ENCODE results near the gene C16orf92. TPM values are rescaled to one million over a fixed set of nuclear protein-coding genes. Genes with fewer than 3 reads are reported as not detected.
"Not testable (repeated sequence)": the region's sequence is repeated elsewhere in the genome, so short reads cannot be mapped to it uniquely, and the experiment has no call there.

C16orf92 gene
- polyA plus RNA-seq, 1 donor from 2014 or later: not detected

GRCh38 chr16:30025156-30025555, 2.2 kb downstream of the C16orf92 start:
- Mint-ChIP-seq H3K9me3 (no peaks in the 10 kb centered on the region), H3K4me3 (no peak overlapping the region), H3K27me3 (peaks cover 36% of the 10 kb centered on the region), H3K4me1 (peaks cover 0 to 5% (median 4%) of the 10 kb centered on the region in 3 donors), H3K36me3 (peaks cover 1% of the 10 kb centered on the region), H3K27ac (no peak overlapping the region)

DNA sequence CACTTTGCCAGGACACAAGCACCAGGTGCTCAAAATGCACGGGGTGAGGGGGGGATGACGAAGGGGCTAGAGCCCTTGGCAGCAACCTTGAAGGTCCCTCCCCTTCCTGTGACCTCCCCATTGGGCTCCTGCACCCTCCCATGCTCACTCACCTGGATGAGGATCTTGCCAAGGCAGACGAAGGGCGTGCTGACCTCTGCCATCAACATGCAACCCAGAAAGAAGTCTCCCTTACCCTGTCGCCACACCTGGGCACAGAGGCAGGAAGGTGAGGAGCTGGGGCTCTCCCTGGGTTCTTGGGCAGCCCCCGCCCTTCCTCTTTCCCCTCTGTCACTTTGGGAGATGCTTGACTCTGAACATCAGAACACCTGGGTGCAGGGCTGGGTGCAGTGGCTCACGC, 2.6 kb downstream of the C16orf92 start:
- H3K27ac Mint-ChIP-seq: no peak overlapping the region
- H3K4me3 Mint-ChIP-seq: no peak overlapping the region
- peaks cover 0 to 7% (median 4%) of the 10 kb centered on the region in 3 donors for H3K4me1 Mint-ChIP-seq
- peaks cover 38% of the 10 kb centered on the region for H3K27me3 Mint-ChIP-seq
- peaks cover 1% of the 10 kb centered on the region for H3K36me3 Mint-ChIP-seq
- no peaks in the 10 kb centered on the region for H3K9me3 Mint-ChIP-seq

DNA sequence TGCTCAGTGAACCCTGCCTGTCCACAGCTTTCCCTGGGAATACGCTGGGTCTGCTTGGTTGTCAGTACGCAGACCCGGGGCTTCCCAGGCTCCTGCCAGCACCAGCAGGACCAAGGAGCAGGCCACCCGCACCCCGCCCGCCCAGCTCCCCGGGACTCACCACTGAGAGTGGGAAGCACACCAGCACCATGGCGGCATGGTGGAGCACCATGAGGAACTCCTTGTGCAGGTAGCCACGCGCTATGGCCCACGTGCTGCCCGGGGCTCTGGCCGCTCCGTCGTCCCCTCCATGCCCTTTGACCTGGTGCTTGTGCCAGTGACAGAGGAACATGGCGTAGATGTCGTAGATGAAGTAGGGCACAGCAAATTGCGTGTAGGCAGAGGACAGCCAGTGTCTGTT, 3.5 kb downstream of the C16orf92 start:
- no peak overlapping the region for H3K27ac Mint-ChIP-seq
- peaks cover 0 to 4% (median 1%) of the 10 kb centered on the region in 3 donors for H3K4me1 Mint-ChIP-seq
- H3K27me3 Mint-ChIP-seq: peaks cover 40% of the 10 kb centered on the region
- H3K36me3 Mint-ChIP-seq: peaks cover 1% of the 10 kb centered on the region
- H3K9me3 Mint-ChIP-seq: no peaks in the 10 kb centered on the region
- no peak overlapping the region for H3K4me3 Mint-ChIP-seq

DNA sequence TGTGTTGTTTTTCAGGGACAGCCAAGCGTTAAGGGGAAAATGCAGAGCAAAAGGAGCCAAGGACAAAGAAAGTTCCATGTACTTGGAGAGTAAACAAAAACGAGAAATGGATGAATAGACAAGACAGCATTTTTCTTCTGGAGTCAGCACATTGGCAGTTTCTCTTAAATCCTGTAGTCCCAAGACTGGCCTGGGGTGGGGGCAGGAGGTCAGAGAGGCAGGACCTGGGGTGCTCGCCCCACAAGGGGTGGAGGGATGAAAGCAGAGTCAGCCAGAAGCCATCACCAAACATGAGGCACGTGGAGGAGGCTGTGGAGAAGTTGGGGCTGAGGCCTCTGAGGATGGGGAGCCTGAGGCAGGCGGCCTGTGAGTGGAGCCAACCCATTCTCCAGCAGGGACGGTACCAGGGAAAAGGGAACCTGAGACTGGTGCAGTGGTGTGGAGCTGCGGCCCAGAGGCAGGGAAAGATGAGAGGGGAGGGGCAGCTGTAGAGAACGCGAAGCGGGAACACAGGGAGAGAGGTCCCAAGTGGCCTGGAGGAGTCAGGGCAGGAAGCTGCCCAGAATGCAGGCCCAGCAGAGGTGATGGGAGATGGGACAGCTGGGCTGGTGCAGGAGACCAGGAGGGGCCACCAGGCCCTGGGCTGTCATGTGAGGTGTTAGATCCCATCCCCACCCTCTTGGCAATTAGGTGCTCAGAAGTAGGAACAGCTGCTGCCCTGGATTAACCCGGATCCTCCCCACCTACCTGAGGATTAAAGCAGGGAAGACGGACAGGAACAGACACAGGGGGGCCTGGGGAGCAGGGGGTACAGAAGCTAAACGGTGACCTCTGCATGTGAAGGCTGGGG, 4.8 kb downstream of the C16orf92 start:
- peaks cover 1% of the 10 kb centered on the region for H3K36me3 Mint-ChIP-seq
- H3K27ac Mint-ChIP-seq: no peak overlapping the region
- peaks cover 5 to 6% (median 5%) of the 10 kb centered on the region in 3 donors for H3K4me1 Mint-ChIP-seq
- H3K4me3 Mint-ChIP-seq: no peak overlapping the region
- H3K9me3 Mint-ChIP-seq: no peaks in the 10 kb centered on the region
- peaks cover 48% of the 10 kb centered on the region for H3K27me3 Mint-ChIP-seq

- H3K4me3 Mint-ChIP-seq: no peak overlapping the region
- peaks cover 52% of the 10 kb centered on the region for H3K27me3 Mint-ChIP-seq
- no peaks in the 10 kb centered on the region for H3K9me3 Mint-ChIP-seq
- peaks cover 5 to 6% (median 5%) of the 10 kb centered on the region in 3 donors for H3K4me1 Mint-ChIP-seq
- H3K36me3 Mint-ChIP-seq: peaks cover 1% of the 10 kb centered on the region
- H3K27ac Mint-ChIP-seq: no peak overlapping the region
These were observed 5.6 kb downstream of the C16orf92 start for GRCh38 chr16:30028438-30029076.

- Mint-ChIP-seq H3K36me3 (peaks cover 1% of the 10 kb centered on the region), H3K27me3 (peaks cover 62% of the 10 kb centered on the region), H3K4me3 (peak overlapping the region in 2 of 4 donors; percentile 27 to 84), H3K27ac (no peak overlapping the region), H3K4me1 (peaks cover 5 to 6% (median 5%) of the 10 kb centered on the region in 3 donors), H3K9me3 (no peaks in the 10 kb centered on the region)
These were observed 7.2 kb downstream of the C16orf92 start for GRCh38 chr16:30030011-30030685.

DNA sequence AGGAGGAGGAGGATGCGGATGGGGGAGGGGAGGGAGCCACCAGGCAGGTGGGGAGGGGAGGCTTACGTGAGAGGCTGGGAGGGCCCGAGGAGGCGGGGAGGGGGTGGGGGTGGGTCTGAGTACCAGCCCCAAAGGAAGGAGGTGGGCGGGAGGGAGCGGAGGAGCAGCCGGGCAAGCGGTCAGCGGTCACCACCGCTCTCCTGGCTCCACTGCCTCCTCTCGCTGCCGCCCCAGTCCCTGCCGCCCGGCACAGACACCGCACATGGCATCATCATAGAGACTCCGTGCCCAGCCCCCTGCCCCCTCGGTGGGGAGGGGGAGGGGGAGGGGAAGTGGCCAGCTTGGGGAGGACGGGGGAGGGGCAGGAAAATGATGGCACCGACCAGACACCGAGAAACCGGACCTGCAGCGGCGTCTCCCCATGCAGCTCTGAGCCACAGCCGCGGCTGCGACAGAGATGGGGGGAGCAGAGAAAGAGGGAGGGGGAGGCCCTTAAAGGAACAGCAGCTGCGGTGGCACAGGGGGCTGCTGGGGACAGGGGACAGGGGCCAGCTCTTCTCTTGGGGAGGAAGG, 7.9 kb downstream of the C16orf92 start, which contains the start of gene TLCD3B:
TLCD3B (minus strand) TSS at position 431 of the 573 bp plus-strand sequence. CDS start 744 bp downstream, outside the sequence.
- H3K27ac Mint-ChIP-seq: no peak within 1 kb of the TSS
- peaks cover 63% of the 10 kb centered on the region for H3K27me3 Mint-ChIP-seq
- peaks cover 5 to 7% (median 5%) of the 10 kb centered on the region in 3 donors for H3K4me1 Mint-ChIP-seq

DNA sequence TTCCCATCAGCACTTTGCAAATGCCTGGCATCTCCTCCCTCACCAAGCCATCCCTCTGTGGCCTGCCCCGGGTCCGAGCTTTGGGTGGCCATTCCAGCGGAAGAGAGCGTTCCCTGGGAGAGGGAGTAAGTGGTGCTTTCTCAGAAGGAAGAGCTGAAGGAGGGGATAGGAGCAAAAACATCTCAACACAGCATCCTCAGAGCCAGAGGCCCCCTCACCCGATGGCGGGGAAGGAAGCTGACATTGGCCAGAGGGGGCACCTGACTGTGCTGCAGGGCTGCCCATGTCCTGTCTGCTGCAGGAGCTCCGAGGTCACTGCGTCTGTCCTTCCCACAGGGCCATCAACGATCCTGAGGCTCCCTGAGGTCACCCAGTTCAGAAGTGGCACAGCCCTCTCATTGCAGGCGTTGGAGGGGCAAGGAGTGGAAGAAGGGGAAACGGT, 8.5 kb downstream of the C16orf92 start:
- Mint-ChIP-seq H3K4me3 (no peak overlapping the region), H3K36me3 (peaks cover 1% of the 10 kb centered on the region), H3K27me3 (peaks cover 66% of the 10 kb centered on the region)

More for the DNA sequence above, 7.9 kb downstream of the C16orf92 start, which contains the start of gene TLCD3B:
- H3K36me3 Mint-ChIP-seq: peaks cover 1% of the 10 kb centered on the region
- no peaks in the 10 kb centered on the region for H3K9me3 Mint-ChIP-seq
- H3K4me3 Mint-ChIP-seq: peak within 1 kb of the TSS in 3 of 4 donors; percentile 27 to 84 (median 67)

GRCh38 chr16:30032083-30032819, 9.3 kb downstream of the C16orf92 start:
- no peaks in the 10 kb centered on the region for H3K9me3 Mint-ChIP-seq
- peaks cover 63% of the 10 kb centered on the region for H3K27me3 Mint-ChIP-seq
- H3K36me3 Mint-ChIP-seq: peaks cover 1% of the 10 kb centered on the region
- H3K27ac Mint-ChIP-seq: no peak overlapping the region
- H3K4me1 Mint-ChIP-seq: peaks cover 5 to 7% (median 5%) of the 10 kb centered on the region in 3 donors
- H3K4me3 Mint-ChIP-seq: peak overlapping the region in 2 of 4 donors; percentile 67 to 74

More for the DNA sequence above, 8.5 kb downstream of the C16orf92 start:
- H3K9me3 Mint-ChIP-seq: no peaks in the 10 kb centered on the region
- H3K4me1 Mint-ChIP-seq: peaks cover 5 to 7% (median 5%) of the 10 kb centered on the region in 3 donors
- H3K27ac Mint-ChIP-seq: no peak overlapping the region

GRCh38 chr16:30033270-30033669, 10.3 kb downstream of the C16orf92 start:
- no peaks in the 10 kb centered on the region for H3K36me3 Mint-ChIP-seq
- peaks cover 5 to 7% (median 5%) of the 10 kb centered on the region in 3 donors for H3K4me1 Mint-ChIP-seq
- H3K4me3 Mint-ChIP-seq: peak overlapping the region in 1 of 4 donors; percentile 37
- no peaks in the 10 kb centered on the region for H3K9me3 Mint-ChIP-seq
- peaks cover 60% of the 10 kb centered on the region for H3K27me3 Mint-ChIP-seq
- H3K27ac Mint-ChIP-seq: no peak overlapping the region

GRCh38 chr16:30040221-30040620, 17.2 kb downstream of the C16orf92 start:
- peaks cover 19% of the 10 kb centered on the region for H3K27me3 Mint-ChIP-seq
- H3K4me1 Mint-ChIP-seq: peaks cover 3 to 5% (median 4%) of the 10 kb centered on the region in 3 donors
- peaks cover 2% of the 10 kb centered on the region for H3K36me3 Mint-ChIP-seq
- no peak overlapping the region for H3K4me3 Mint-ChIP-seq
- H3K9me3 Mint-ChIP-seq: no peaks in the 10 kb centered on the region
- H3K27ac Mint-ChIP-seq: no peak overlapping the region

GRCh38 chr16:30040690-30041089, 17.7 kb downstream of the C16orf92 start:
- H3K27me3 Mint-ChIP-seq: peaks cover 15% of the 10 kb centered on the region
- H3K4me1 Mint-ChIP-seq, H3K36me3 Mint-ChIP-seq, H3K4me3 Mint-ChIP-seq, H3K9me3 Mint-ChIP-seq, H3K27ac Mint-ChIP-seq: not testable (repeated sequence)

DNA sequence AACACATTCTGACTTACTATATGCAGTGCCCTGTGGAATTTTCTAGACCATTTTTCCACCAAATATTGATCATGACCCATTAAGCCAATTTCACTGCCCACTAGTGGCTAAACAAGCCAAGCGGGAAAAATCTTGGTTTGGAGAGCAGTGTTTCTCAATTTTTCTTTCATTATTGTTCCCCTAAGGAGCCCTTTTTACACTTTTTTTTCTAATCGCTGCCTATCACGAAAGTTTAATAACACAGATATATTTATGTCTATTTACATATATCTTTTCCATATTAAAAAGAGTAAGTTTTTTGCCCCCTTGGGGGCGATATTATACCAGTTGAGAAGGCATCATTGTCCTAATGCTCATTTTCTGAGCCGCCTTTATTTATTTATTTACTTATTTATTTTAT, 18.8 kb downstream of the C16orf92 start:
- Mint-ChIP-seq H3K27me3 (peaks cover 7% of the 10 kb centered on the region), H3K4me1 (peaks cover 3 to 5% (median 4%) of the 10 kb centered on the region in 3 donors), H3K36me3 (peaks cover 2% of the 10 kb centered on the region), H3K9me3 (no peaks in the 10 kb centered on the region), H3K4me3 (no peak overlapping the region), H3K27ac (no peak overlapping the region)

GRCh38 chr16:30046178-30046577, 23.2 kb downstream of the C16orf92 start:
- peaks cover 0 to 6% (median 0%) of the 10 kb centered on the region in 3 donors for H3K4me1 Mint-ChIP-seq
- no peaks in the 10 kb centered on the region for H3K9me3 Mint-ChIP-seq
- no peak overlapping the region for H3K4me3 Mint-ChIP-seq
- H3K27ac Mint-ChIP-seq: no peak overlapping the region
- peaks cover 2% of the 10 kb centered on the region for H3K36me3 Mint-ChIP-seq
- H3K27me3 Mint-ChIP-seq: peaks cover 2% of the 10 kb centered on the region
